ENCODE results near the gene ITFG1.
A peak's percentile ranks its signal among the peaks of the same experiment; 100 is the strongest.

The ITFG1 gene

DNA sequence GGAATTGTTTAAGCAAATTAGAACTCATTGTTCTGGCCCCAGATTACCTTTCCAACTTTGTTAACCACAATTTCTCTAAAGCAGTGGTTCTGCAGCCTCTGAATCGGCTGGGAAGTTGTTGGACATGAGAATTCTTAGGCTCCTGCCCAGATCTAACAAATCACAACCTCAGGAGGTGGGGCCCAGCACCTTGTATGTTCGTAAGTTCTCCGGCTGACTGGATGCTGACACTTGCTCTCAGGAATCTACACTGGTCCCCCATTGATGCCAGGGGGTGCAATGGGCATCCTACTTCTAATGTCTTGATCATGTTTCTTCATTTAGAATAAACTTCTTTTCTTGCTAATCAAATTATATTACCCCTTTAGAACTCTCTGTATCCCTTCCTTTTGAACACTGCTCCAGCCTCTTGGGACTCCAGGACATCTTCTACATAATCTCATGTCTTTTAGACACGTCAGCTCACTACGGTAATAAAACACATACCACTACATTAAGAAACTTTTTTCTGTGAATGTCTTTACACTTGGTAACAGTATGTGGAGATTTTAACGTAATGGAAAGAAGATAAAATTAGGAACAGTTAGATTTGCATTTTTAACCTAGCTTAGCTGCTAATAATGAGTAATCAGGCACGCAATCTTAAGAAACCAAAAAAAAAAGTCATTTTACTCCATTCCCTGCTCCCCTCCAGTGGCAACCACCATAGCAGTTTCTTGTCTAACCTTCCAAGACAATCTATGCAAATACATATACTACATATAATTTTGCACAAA lies 143.2 kb downstream of the ITFG1 start:
- in situ Hi-C loops (cut with HindIII; ENCODE audit: low sequenced_read_pairs): no loop called here
- no peak for DNase-seq (ENCODE audit: low read depth)
- no peak overlapping the region for H3K4me3 ChIP-seq (ENCODE audit: low read depth, low read length)
- TF ChIP-seq, protein P1, sequence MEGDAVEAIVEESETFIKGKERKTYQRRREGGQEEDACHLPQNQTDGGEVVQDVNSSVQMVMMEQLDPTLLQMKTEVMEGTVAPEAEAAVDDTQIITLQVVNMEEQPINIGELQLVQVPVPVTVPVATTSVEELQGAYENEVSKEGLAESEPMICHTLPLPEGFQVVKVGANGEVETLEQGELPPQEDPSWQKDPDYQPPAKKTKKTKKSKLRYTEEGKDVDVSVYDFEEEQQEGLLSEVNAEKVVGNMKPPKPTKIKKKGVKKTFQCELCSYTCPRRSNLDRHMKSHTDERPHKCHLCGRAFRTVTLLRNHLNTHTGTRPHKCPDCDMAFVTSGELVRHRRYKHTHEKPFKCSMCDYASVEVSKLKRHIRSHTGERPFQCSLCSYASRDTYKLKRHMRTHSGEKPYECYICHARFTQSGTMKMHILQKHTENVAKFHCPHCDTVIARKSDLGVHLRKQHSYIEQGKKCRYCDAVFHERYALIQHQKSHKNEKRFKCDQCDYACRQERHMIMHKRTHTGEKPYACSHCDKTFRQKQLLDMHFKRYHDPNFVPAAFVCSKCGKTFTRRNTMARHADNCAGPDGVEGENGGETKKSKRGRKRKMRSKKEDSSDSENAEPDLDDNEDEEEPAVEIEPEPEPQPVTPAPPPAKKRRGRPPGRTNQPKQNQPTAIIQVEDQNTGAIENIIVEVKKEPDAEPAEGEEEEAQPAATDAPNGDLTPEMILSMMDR (IDR thresholded peaks at IDR 0.05; ENCODE audit: low read depth, low read length, missing control alignments): no peak

DNA sequence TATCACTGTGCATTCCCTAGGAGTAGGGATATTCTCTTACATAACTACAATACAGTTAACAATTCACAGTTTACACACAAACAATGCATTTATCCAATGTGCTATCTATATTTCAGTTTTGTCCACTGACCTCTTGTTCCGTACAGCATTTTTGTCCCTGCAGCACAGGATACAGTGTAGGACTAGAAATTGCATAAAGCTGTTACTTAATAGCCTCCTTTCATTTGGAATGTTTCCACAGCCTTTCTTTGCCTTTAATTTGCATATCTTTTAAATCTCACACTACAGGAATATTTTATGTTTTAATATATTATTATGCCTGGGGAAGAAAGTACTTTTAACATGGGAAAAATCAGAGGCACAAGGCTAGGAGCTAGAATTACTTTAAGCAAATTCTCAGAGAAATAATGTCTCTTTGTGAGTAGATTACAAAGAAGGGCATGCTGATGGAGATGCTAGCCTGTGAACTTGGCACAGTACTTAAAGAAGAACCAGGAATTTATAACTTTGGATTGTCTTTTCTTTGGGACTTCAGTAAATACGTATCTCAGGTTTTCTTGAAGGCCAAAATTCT lies 144.3 kb downstream of the ITFG1 start:
- TF ChIP-seq, protein P1 (IDR thresholded peaks at IDR 0.05; ENCODE audit: low read depth, low read length, missing control alignments): no peak
- no peak for DNase-seq (ENCODE audit: low read depth)
- in situ Hi-C loops (cut with HindIII; ENCODE audit: low sequenced_read_pairs): no loop called here
- no peak overlapping the region for H3K4me3 ChIP-seq (ENCODE audit: low read depth, low read length)

DNA sequence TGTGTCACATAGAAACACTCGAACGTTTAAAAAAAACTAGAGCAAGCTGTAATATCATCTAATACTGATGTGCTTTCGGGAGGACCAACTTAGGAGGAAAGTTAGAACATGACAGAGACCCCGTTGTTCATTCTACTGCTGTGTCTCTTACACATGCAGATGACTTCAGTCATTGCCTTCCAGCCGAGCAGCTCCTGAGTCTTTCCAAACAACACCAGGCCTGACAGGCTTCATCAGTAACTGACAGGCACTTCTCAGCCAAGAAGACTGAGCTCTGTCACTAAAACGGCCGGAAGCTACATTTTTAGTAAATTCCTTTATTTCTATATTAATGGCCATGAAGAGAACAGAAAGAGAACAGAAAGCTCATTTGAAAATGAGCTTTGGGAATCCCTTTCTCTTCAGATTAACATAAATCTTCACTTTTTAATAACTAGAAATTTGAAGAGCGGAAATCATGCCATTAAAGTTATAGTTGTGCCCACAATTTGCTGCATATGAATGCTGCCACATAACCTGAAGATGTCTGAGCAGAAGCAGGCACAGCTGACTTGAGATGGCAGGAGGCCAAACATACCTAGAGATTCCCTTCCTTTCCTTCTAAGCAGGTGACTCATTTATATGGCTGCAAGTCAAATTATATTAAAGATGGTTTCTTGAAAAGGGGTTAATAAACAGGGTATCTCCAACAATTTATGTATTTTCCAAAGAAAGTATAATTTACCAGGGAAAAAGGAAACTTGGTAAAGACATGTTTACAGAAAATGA lies 148.9 kb downstream of the ITFG1 start:
- peak; percentile 19 for DNase-seq (ENCODE audit: low read depth)
- H3K4me3 ChIP-seq (ENCODE audit: low read depth, low read length): no peak overlapping the region
- TF ChIP-seq, protein P1 (IDR thresholded peaks at IDR 0.05; ENCODE audit: low read depth, low read length, missing control alignments): no peak
- in situ Hi-C loops (cut with HindIII; ENCODE audit: low sequenced_read_pairs): no loop called here

DNA sequence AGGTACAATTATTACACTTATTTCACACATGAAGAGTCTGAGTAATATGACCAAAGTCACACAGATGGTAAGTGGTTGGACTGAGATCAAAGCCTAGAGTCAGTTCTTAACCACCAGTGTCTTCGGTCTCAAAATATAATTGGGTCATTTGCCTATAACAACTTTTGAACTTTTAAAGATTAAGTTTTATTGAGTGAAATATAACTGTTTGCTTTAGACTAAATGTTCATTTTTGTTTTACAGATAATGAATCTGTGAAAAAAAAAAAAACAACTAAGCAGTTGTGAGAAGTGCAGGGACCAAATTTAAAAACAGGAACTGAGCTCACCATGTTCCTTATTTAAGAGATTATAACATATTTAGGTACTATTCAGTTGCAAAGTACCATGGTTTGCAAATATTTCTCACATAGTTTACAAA lies 150.1 kb downstream of the ITFG1 start:
- H3K4me3 ChIP-seq (ENCODE audit: low read depth, low read length): no peak overlapping the region
- no peak for DNase-seq (ENCODE audit: low read depth)
- TF ChIP-seq, protein P1 (IDR thresholded peaks at IDR 0.05; ENCODE audit: low read depth, low read length, missing control alignments): no peak
- in situ Hi-C loops (cut with HindIII; ENCODE audit: low sequenced_read_pairs): no loop called here

DNA sequence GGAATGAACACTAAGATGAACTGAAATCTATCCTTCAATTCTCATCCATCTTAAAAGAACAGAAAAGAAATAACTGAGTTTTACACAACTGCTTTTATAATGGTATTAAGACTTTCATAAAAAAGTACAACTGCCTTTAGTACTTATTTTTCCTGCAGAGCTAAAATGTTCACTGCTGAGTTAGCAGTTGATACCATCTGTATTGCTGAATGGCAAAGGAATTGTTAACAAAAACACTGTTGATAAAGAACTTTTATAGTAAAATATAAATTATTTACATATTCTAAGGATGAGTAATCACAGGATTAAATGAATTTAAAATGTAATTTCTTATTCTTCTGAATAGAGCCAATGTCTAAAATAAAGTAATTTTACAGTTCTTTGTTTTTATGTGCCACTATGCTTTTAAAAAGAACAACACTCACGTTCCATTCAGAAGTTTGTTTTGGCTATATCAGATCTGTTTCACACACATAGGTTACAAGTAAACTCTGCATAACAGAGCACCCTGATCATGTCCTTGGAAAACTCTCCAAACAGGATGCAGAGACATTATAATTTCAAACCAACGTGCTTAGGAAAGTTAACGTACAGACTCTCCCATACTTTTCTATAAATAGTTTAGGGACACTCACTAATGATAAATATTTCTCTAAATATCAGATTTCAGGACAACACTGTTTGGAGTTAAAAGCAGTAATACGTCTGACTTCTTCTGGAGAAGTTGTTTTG lies 151.1 kb downstream of the ITFG1 start:
- TF ChIP-seq, protein P1 (IDR thresholded peaks at IDR 0.05; ENCODE audit: low read depth, low read length, missing control alignments): no peak
- in situ Hi-C loops (cut with HindIII; ENCODE audit: low sequenced_read_pairs): no loop called here
- H3K4me3 ChIP-seq (ENCODE audit: low read depth, low read length): no peak overlapping the region
- no peak for DNase-seq (ENCODE audit: low read depth)

DNA sequence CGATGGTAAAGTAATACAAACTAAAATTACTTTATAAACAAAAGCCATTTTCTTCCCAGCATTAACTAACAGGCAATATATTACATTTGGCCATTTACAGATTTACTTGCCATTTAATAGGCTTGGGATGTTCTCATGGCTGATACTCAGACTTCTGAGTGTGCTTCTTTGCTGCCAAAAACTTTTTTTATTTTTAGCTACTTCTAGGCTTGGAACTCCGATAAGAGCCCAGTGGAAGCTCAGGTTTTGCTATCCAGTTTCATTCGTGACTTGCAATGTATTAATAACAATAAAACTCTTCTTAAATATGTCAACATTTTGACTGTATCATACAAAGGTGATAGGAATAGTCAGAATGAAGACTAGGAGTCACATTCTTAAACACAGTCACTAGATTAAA lies 152.3 kb downstream of the ITFG1 start:
- H3K4me3 ChIP-seq (ENCODE audit: low read depth, low read length): no peak overlapping the region
- DNase-seq (ENCODE audit: low read depth): no peak
- in situ Hi-C loops (cut with HindIII; ENCODE audit: low sequenced_read_pairs): no loop called here
- TF ChIP-seq, protein P1 (IDR thresholded peaks at IDR 0.05; ENCODE audit: low read depth, low read length, missing control alignments): no peak

All from astrocyte of the cerebellum (primary cell).